IPS-18c (cell line): ENCODE data around the gene CRYBG1.

Source experiments
- H3K4me3 ChIP-seq: 2 replicates; pipeline ENCODE4 v1.7.0; 2013; ENCODE audit warnings: low read depth, mild to moderate bottlenecking, low read length, moderate library complexity; ENCODE audit not compliant: insufficient read depth
- H3K9me3 ChIP-seq: one replicate; pipeline ENCODE4 v1.6.1; 2013; ENCODE audit warnings: mild to moderate bottlenecking, low read length, moderate library complexity; ENCODE audit not compliant: control insufficient read depth, insufficient read depth

The CRYBG1 gene

GRCh38 chr6:106612671-106613416 is 252.3 kb downstream of the CRYBG1 start:
- no peaks in the 10 kb centered on the region for H3K9me3 ChIP-seq
- no peak overlapping the region for H3K4me3 ChIP-seq

GRCh38 chr6:106613590-106613989 is 253.1 kb downstream of the CRYBG1 start:
- H3K9me3 ChIP-seq, result no peaks in the 10 kb centered on the region
- no peak overlapping the region for H3K4me3 ChIP-seq

GRCh38 chr6:106614166-106614565 is 253.6 kb downstream of the CRYBG1 start:
- H3K4me3 ChIP-seq, result no peak overlapping the region

GRCh38 chr6:106614592-106615257 is 254.2 kb downstream of the CRYBG1 start:
- Histone ChIP-seq H3K9me3 (no peaks in the 10 kb centered on the region), H3K4me3 (no peak overlapping the region)

More at GRCh38 chr6:106614166-106614565, 253.6 kb downstream of the CRYBG1 start:
- no peaks in the 10 kb centered on the region for H3K9me3 ChIP-seq

GRCh38 chr6:106617302-106617701 is 256.8 kb downstream of the CRYBG1 start:
- Histone ChIP-seq H3K9me3 (no peaks in the 10 kb centered on the region), H3K4me3 (no peak overlapping the region)

GRCh38 chr6:106617857-106618256 is 257.3 kb downstream of the CRYBG1 start:
- Histone ChIP-seq H3K4me3 (no peak overlapping the region), H3K9me3 (no peaks in the 10 kb centered on the region)

- Histone ChIP-seq H3K4me3 (no peak overlapping the region), H3K9me3 (no peaks in the 10 kb centered on the region)
These were observed 257.8 kb downstream of the CRYBG1 start for GRCh38 chr6:106618324-106618723.

- Histone ChIP-seq H3K4me3 (no peak overlapping the region), H3K9me3 (no peaks in the 10 kb centered on the region)
These were observed 258.7 kb downstream of the CRYBG1 start for GRCh38 chr6:106619223-106619622.

- Histone ChIP-seq H3K9me3 (no peaks in the 10 kb centered on the region), H3K4me3 (no peak overlapping the region)
These were observed 260.6 kb downstream of the CRYBG1 start for GRCh38 chr6:106620931-106621672.
